Bronchial epithelial cell (primary cell): Measurements from ENCODE around the gene PFKL. TPM values are rescaled to one million over a fixed set of nuclear protein-coding genes. Genes with fewer than 3 reads are reported as not detected.

Experiments used
- DNase-seq: peaks from one replicate; pipeline ENCODE4 v3.0.0-alpha.2; 2010; ENCODE audit warnings: low read depth
- FAIRE-seq: peaks from 2 replicates; lab custom pipeline; 2011; peaks lifted over from hg19 to GRCh38; lab: Jason Lieb, UNC
- H3K27me3 ChIP-seq: 2 replicates; pipeline ENCODE4 v1.5.1; 2011; ENCODE audit warnings: low read length; ENCODE audit not compliant: control insufficient read depth, insufficient read depth
- H3K36me3 ChIP-seq: 2 replicates; pipeline ENCODE4 v1.5.1; 2011; ENCODE audit warnings: low read length; ENCODE audit not compliant: control insufficient read depth, insufficient read depth
- H3K4me3 ChIP-seq: 2 replicates; pipeline ENCODE4 v1.5.1; 2011; ENCODE audit warnings: mild to moderate bottlenecking, low read depth, low read length, control low read depth
- total RNA-seq: library from RNA; depleted of rRNA; stranded (reverse); fragments of >200 nt; gene quantifications from 2 replicates; pipeline ENCODE4 v1.2.1, GENCODE V29; 2014
- TF ChIP-seq, protein P1 (sequence below): IDR thresholded peaks from 2 replicates; pipeline ENCODE4 v1.5.1; 2011; ENCODE audit warnings: mild to moderate bottlenecking, moderate library complexity, low read length, control low read depth, inconsistent platforms; ENCODE audit not compliant: insufficient read depth, severe bottlenecking

The PFKL gene
- total RNA-seq, 1 donor from 2014 or later: 148 TPM

DNA sequence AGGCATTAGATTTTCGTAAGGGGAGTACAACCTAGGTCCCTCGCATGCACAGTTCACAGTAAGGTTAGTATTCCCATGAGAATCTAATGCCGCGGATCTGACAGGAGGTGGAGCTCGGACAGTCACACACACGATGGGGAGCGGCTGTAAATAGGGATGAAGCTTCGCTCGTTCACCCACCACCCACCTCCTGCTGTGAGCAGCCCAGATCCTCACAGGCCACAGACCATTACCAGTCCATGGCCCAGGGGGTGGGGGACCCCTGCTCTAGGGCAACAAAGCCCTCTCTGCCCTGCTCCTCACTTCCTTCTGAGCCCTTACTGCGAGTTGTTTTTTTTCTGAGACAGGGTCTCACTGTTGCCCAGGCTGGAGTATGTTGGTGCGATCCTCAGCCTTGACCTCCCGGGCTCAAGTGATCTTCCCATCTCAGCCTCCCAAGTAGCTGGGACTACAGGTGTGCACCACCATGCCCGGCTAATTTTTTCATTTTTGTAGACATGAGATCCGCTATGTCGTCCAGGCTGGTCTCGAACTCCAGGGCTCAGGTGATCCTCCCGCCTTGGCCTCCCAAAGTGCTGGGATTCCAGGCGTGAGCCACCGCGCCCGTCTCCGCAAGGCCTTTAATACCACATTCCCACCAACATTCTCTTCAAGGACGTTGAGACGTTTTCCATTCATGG lies 74.9 kb downstream of the PFKL start:
- TF ChIP-seq, protein P1, sequence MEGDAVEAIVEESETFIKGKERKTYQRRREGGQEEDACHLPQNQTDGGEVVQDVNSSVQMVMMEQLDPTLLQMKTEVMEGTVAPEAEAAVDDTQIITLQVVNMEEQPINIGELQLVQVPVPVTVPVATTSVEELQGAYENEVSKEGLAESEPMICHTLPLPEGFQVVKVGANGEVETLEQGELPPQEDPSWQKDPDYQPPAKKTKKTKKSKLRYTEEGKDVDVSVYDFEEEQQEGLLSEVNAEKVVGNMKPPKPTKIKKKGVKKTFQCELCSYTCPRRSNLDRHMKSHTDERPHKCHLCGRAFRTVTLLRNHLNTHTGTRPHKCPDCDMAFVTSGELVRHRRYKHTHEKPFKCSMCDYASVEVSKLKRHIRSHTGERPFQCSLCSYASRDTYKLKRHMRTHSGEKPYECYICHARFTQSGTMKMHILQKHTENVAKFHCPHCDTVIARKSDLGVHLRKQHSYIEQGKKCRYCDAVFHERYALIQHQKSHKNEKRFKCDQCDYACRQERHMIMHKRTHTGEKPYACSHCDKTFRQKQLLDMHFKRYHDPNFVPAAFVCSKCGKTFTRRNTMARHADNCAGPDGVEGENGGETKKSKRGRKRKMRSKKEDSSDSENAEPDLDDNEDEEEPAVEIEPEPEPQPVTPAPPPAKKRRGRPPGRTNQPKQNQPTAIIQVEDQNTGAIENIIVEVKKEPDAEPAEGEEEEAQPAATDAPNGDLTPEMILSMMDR: no peak
- no peak for DNase-seq
- H3K36me3 ChIP-seq: no peaks in the 10 kb centered on the region
- FAIRE-seq: no peak
- no peak overlapping the region for H3K4me3 ChIP-seq
- no peaks in the 10 kb centered on the region for H3K27me3 ChIP-seq

DNA sequence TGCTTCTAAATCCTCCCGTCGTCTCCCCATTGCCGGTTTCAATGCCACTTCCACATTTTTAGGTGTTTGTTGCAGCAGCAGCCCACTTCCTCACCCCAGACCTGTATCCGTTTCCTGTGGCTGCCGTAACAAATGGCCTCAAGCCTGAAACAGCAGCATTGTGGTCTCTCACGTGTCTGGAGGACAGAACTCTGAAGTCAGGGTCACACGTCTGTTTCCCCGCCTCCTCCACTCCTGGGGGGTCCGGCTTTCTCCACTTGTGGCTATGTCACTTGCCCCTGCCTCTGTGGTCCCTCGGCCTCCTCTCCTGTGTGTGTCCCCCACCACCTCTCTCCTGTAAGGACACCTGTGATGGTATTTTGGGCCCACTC lies 75.4 kb downstream of the PFKL start:
- DNase-seq (no peak), FAIRE-seq (no peak)
- H3K4me3 ChIP-seq: no peak overlapping the region
- H3K36me3 ChIP-seq: no peaks in the 10 kb centered on the region
- TF ChIP-seq, protein P1: no peak
- H3K27me3 ChIP-seq: no peaks in the 10 kb centered on the region

DNA sequence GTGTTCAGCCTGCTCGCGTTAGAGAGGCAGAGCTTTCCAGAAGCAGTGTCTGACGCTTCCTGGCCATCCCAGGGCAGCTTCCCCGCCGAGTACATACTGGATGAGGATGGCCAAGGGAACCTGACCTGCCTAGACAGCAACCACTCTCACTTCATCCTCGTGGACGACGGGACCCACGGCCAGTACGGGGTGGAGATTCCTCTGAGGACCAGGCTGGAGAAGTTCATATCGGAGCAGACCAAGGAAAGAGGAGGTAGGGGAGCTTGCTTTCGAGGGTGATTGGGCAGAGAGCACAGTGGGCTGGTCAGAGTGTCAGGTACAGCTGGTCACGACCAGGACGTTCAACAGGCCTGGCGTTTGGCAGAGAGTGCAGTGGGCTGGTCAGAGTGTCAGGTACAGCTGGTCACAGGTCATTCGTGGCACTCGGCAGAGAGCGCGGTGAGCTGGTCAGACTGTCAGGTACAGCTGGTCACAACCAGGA lies 75.9 kb downstream of the PFKL start:
- H3K27me3 ChIP-seq: no peaks in the 10 kb centered on the region
- TF ChIP-seq, protein P1: no peak
- H3K4me3 ChIP-seq: no peak overlapping the region
- FAIRE-seq (peak; percentile 52), DNase-seq (no peak)
- no peaks in the 10 kb centered on the region for H3K36me3 ChIP-seq

DNA sequence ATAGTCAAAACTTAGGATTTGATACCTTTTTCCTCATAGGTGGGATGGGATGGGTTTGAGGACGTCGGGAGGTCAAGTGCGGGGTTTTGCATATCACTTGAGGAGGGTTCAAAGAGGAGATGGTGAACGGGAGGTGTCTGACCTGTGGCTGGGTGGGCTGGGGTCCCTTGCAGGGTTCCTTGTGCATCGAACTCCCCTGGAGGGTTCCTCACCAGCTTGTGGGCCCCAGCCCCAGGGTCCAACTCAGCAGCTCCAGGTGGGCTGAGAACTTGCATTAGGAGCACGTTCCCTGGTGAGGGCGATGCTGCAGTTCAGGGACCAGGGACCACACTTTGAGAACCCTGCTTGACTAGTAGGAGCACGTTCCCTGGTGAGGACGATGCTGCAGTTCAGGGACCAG lies 76.8 kb downstream of the PFKL start:
- FAIRE-seq (peak; percentile 13), DNase-seq (no peak)
- no peaks in the 10 kb centered on the region for H3K27me3 ChIP-seq
- TF ChIP-seq, protein P1: no peak
- no peak overlapping the region for H3K4me3 ChIP-seq
- H3K36me3 ChIP-seq: no peaks in the 10 kb centered on the region

Other genes starting within 250 kb of the PFKL start
- 14.7 and 23.3 TPM in 2 replicates for gene PWP2, start 192.7 kb upstream of the PFKL start, total RNA-seq
- gene GATD3, start 166.4 kb upstream of the PFKL start, total RNA-seq: 15.5 and 21.0 TPM in 2 replicates
- gene ICOSLG, start 59.1 kb upstream of the PFKL start, total RNA-seq: 0.26 and 1.5 TPM in 2 replicates
- not detected in 2 replicates for gene DNMT3L, start 38.2 kb upstream of the PFKL start, total RNA-seq
- not detected in 2 replicates for gene AIRE, start 14.2 kb upstream of the PFKL start, total RNA-seq
- gene CFAP410, start 39.3 kb downstream of the PFKL start, total RNA-seq: 5.4 and 6.1 TPM in 2 replicates
- gene TRPM2, start 53.6 kb downstream of the PFKL start, total RNA-seq: under 0.01 TPM in 1 of 2 replicates, not detected in the other
- under 0.01 and 0.38 TPM in 2 replicates for gene LRRC3, start 155.5 kb downstream of the PFKL start, total RNA-seq
- gene KRTAP10-1, start 240.1 kb downstream of the PFKL start, total RNA-seq: not detected in 2 replicates